ENCODE data around the gene ALG14.

Gene ALG14

GRCh38 chr1:95117207-95118066 lies 44.7 kb upstream of the ALG14 start, which contains the start of gene TLCD4:
Gene TLCD4 (plus strand): TSS chr1:95117355. CDS start chr1:95143902, 26,547 bp downstream.
- Histone ChIP-seq H3K9me3 (no peaks in the 10 kb centered on the region), H3K27me3 (peaks cover 3% of the 10 kb centered on the region; the same call in 1 of the 2 replicates), H3K4me3 (ENCODE audit: low read depth, low read length) (peak within 1 kb of the TSS; percentile 73), H3K36me3 (no peaks in the 10 kb centered on the region), H3K4me1 (no peaks in the 10 kb centered on the region)
- TF ChIP-seq CTCF (IDR thresholded peaks at IDR 0.05; ENCODE audit: low read depth, low read length), result no peak
- DNase-seq, result peak; percentile 50

- no peaks in the 10 kb centered on the region for H3K4me1 ChIP-seq
- no peaks in the 10 kb centered on the region for H3K36me3 ChIP-seq
- peak; percentile 62 for DNase-seq
- TF ChIP-seq CTCF (IDR thresholded peaks at IDR 0.05; ENCODE audit: low read depth, low read length), result peak; percentile 62
- H3K4me3 ChIP-seq (ENCODE audit: low read depth, low read length), result peak overlapping the region; percentile 73
- peaks cover 3% of the 10 kb centered on the region; the same call in 1 of the 2 replicates for H3K27me3 ChIP-seq
- H3K9me3 ChIP-seq, result no peaks in the 10 kb centered on the region
Measured at GRCh38 chr1:95116580-95117206, 43.9 kb upstream of the ALG14 start.

- no peak for TF ChIP-seq CTCF (IDR thresholded peaks at IDR 0.05; ENCODE audit: low read depth, low read length)
- H3K27me3 ChIP-seq, result peaks cover 3% of the 10 kb centered on the region; the same call in 1 of the 2 replicates
- no peak overlapping the region for H3K4me3 ChIP-seq (ENCODE audit: low read depth, low read length)
- no peaks in the 10 kb centered on the region for H3K4me1 ChIP-seq
- H3K36me3 ChIP-seq, result no peaks in the 10 kb centered on the region
- H3K9me3 ChIP-seq, result no peaks in the 10 kb centered on the region
- no peak for DNase-seq
Measured at GRCh38 chr1:95115708-95116137, 43.0 kb upstream of the ALG14 start.

GRCh38 chr1:95113684-95114083 lies 40.9 kb upstream of the ALG14 start:
- H3K4me3 ChIP-seq (ENCODE audit: low read depth, low read length), result no peak overlapping the region
- H3K9me3 ChIP-seq, result no peaks in the 10 kb centered on the region
- H3K4me1 ChIP-seq, result no peaks in the 10 kb centered on the region
- TF ChIP-seq CTCF (IDR thresholded peaks at IDR 0.05; ENCODE audit: low read depth, low read length), result no peak
- H3K36me3 ChIP-seq, result no peaks in the 10 kb centered on the region
- peaks cover 3% of the 10 kb centered on the region; the same call in 1 of the 2 replicates for H3K27me3 ChIP-seq
- DNase-seq, result no peak

DNA sequence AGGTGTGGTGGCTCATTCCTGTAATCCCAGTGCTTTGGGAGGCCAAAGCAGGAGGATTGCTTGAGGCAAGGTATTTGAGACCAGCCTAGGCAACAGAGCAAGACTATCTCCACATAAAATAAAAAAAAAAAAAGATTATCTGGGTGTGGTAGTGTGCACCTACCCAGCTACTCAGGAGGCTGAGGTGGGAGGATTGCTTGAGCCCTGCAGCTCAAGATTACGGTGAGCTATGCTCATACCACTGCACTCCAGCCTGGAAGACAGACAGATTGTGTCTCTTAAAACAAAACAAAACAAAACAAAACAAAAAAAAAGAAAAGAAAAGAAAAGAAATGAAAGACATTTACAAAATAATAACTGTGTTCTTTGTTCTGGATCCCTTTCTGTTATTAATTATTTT lies 38.3 kb upstream of the ALG14 start:
- H3K27me3 ChIP-seq, result no peaks in the 10 kb centered on the region
- H3K36me3 ChIP-seq, result no peaks in the 10 kb centered on the region
- TF ChIP-seq CTCF (IDR thresholded peaks at IDR 0.05; ENCODE audit: low read depth, low read length), result no peak
- DNase-seq, result no peak
- no peaks in the 10 kb centered on the region for H3K9me3 ChIP-seq
- H3K4me3 ChIP-seq (ENCODE audit: low read depth, low read length), result no peak overlapping the region
- no peaks in the 10 kb centered on the region for H3K4me1 ChIP-seq

- TF ChIP-seq CTCF (IDR thresholded peaks at IDR 0.05; ENCODE audit: low read depth, low read length), result no peak
- H3K27me3 ChIP-seq, result no peaks in the 10 kb centered on the region
- no peaks in the 10 kb centered on the region for H3K36me3 ChIP-seq
- no peaks in the 10 kb centered on the region for H3K4me1 ChIP-seq
- no peak overlapping the region for H3K4me3 ChIP-seq (ENCODE audit: low read depth, low read length)
- H3K9me3 ChIP-seq, result no peaks in the 10 kb centered on the region
- no peak for DNase-seq
Measured at GRCh38 chr1:95108792-95109191, 36.0 kb upstream of the ALG14 start.
